GM12878 (cell line): ENCODE measurements around the gene PSAP. TPM values are rescaled to one million over a fixed set of nuclear protein-coding genes. Genes with fewer than 3 reads are reported as not detected.
"Not testable (repeated sequence)": the region's sequence is repeated elsewhere in the genome, so short reads cannot be mapped to it uniquely, and the experiment has no call there.

Experiments
- ATAC-seq: fragments of 200-7000 bp; cut with Tn5 transposase; 3 replicates; pipeline ENCODE4 v1.9.1; 2020; ENCODE audit warnings: mild to moderate bottlenecking, moderate library complexity
- BruUV-seq: library from RNA; stranded (reverse); fragments of 400-500 nt; replicated peaks from 2 replicates; lab custom pipeline; 2021; lab: Mats Ljungman, UMichigan
- CTCF ChIA-PET: fragments of 300-600 bp; sonication (Branson Sonifier 250); formaldehyde crosslinking; extraction: SDS; loops from one replicate; lab custom pipeline; 2021; ENCODE audit warnings: inconsistent platforms; lab: Yijun Ruan, JAX
- POLR2A ChIA-PET: fragments of 350-600 bp; formaldehyde crosslinking; extraction: SDS; loops from one replicate; lab custom pipeline; 2021; ENCODE audit warnings: inconsistent platforms; lab: Charles Lee
- RAD21 ChIA-PET: fragments of 300-600 bp; sonication (Branson Sonifier 250); formaldehyde crosslinking; loops from one replicate; lab custom pipeline; 2023; ENCODE audit warnings: antibody characterized with exemption; ENCODE audit not compliant: unreplicated experiment; lab: Charles Lee
- SMC1A ChIA-PET: fragments of 300-600 bp; sonication (Branson Sonifier 250); formaldehyde crosslinking; loops from one replicate; lab custom pipeline; 2023; ENCODE audit not compliant: unreplicated experiment, uncharacterized antibody; lab: Charles Lee
- DNase-seq: peaks from one replicate; pipeline ENCODE4 v3.0.0-alpha.2; 2011; ENCODE audit warnings: low read depth, low spot score
- FAIRE-seq: peaks from 3 replicates; lab custom pipeline; 2011; peaks lifted over from hg19 to GRCh38; lab: Jason Lieb, UNC
- H2AFZ ChIP-seq: 2 replicates; pipeline ENCODE4 v1.6.0; 2011; ENCODE audit warnings: low read depth, low read length, control low read depth; ENCODE audit not compliant: control insufficient read depth
- H3K27ac ChIP-seq: 2 replicates; pipeline ENCODE4 v1.5.1; 2011; ENCODE audit warnings: control low read depth; ENCODE audit not compliant: control insufficient read depth, insufficient read depth
- H3K27me3 ChIP-seq, 2 experiments: replicated peaks in 1 of 2; 2 replicates each; pipeline versions ENCODE4 v1.6.0 to v1.6.1; 2011; ENCODE audit warnings: low read length in 1 of 2; ENCODE audit not compliant: control insufficient read depth in 2 of 2, insufficient read depth in 2 of 2
- H3K36me3 ChIP-seq, 2 experiments: 2 replicates each; pipeline ENCODE4 v1.5.1; 2011; ENCODE audit warnings: low read length in 1 of 2; ENCODE audit not compliant: control insufficient read depth in 2 of 2, insufficient read depth in 2 of 2
- H3K4me1 ChIP-seq: 2 replicates; pipeline ENCODE4 v1.6.1; 2011; ENCODE audit warnings: mild to moderate bottlenecking, low read length, moderate library complexity, mixed read lengths; ENCODE audit not compliant: control insufficient read depth, insufficient read depth
- H3K4me2 ChIP-seq: 2 replicates; pipeline ENCODE4 v1.6.0; 2011; ENCODE audit warnings: control low read depth; ENCODE audit not compliant: control insufficient read depth, insufficient read depth
- H3K4me3 ChIP-seq: fragments of 200-600 bp; sonication (generic); 2 replicates; pipeline ENCODE4 v1.5.1; 2016
- H3K79me2 ChIP-seq: 2 replicates; pipeline ENCODE4 v1.6.0; 2011; ENCODE audit warnings: low read length; ENCODE audit not compliant: control insufficient read depth, insufficient read depth
- H3K9ac ChIP-seq: 2 replicates; pipeline ENCODE4 v1.8.0; 2011; ENCODE audit warnings: low read length, control low read depth, mixed read lengths; ENCODE audit not compliant: control insufficient read depth, insufficient read depth
- H3K9me3 ChIP-seq: replicated peaks from 3 replicates; pipeline ENCODE4 v1.5.1; 2011; ENCODE audit warnings: mild to moderate bottlenecking, low read length; ENCODE audit not compliant: control insufficient read depth, insufficient read depth
- H4K20me1 ChIP-seq: 2 replicates; pipeline ENCODE4 v1.6.0; 2011; ENCODE audit not compliant: control insufficient read depth, insufficient read depth
- BACH1 ChIP-seq: fragments of 450-650 bp; IDR thresholded peaks from 2 replicates; pipeline ENCODE4 v1.6.1; 2017; ENCODE audit warnings: mild to moderate bottlenecking, borderline replicate concordance
- NBN ChIP-seq: fragments of 450-650 bp; IDR thresholded peaks from 2 replicates; pipeline ENCODE4 v1.6.1; 2016
- NFXL1 ChIP-seq: fragments of 450-650 bp; IDR thresholded peaks from 2 replicates; pipeline ENCODE4 v1.6.1; 2017; ENCODE audit warnings: antibody characterized with exemption, mild to moderate bottlenecking, borderline replicate concordance
- TCF3 ChIP-seq: IDR thresholded peaks from 2 replicates; pipeline ENCODE4 v1.6.1; 2012; ENCODE audit warnings: low read depth, mild to moderate bottlenecking, low read length, borderline replicate concordance; ENCODE audit not compliant: insufficient read depth
- WGBS: methylation state at CpG from one replicate; pipeline ENCODE4 v1.1.6; 2016; ENCODE audit warnings: low lambda C conversion rate; ENCODE audit not compliant: insufficient replicate concordance, insufficient coverage; ENCODE audit errors: missing lambda C conversion rate; 5-methylcytosine and 5-hydroxymethylcytosine counted together
- in situ Hi-C: fragments of 300-500 bp; cut with MboI; formaldehyde crosslinking; loops from 9 replicates; pipeline ENCODE4 v1.14.3; 2018; ENCODE audit warnings: mixed read lengths
- intact Hi-C: fragments of 100-400 bp; cut with micrococcal nuclease; formaldehyde crosslinking; loops from one replicate; pipeline ENCODE4 v1.14.2; 2022; ENCODE audit not compliant: unreplicated experiment
- polyA plus RNA-seq, 11 experiments: library from polyadenylated mRNA; depleted of rRNA in 4 of 11; unstranded in 6 of 11; stranded (reverse) in 5 of 11; fragments of >200 nt; fragmentation: Nextera tagmentation in 4 of 11; fragmentation: Illumina TruSeq in 1 of 11; extraction: Ambion mirVana in 4 of 11; extraction: Trizol in 1 of 11; gene quantifications; 1 replicate in 1 of 11; 2 replicates in 10 of 11; pipeline versions ENCODE4 v1.2.1 to v1.2.3, GENCODE V29; 2011 to 2016; ENCODE audit warnings: inconsistent platforms in 2 of 11, missing spikeins in 2 of 11, low read depth in 1 of 11
- total RNA-seq, 4 experiments: library from RNA; depleted of rRNA in 3 of 4; stranded (reverse); fragments of >200 nt in 3 of 4; fragmentation: Illumina TruSeq in 1 of 4; extraction: Trizol in 1 of 4; gene quantifications; 2 replicates each; pipeline versions ENCODE4 v1.2.1 to v1.2.3, GENCODE V29; 2013 to 2021
- TF ChIP-seq, protein P1 (sequence below): IDR thresholded peaks from 2 replicates; pipeline ENCODE4 v1.6.1; 2012; ENCODE audit warnings: mild to moderate bottlenecking, low read depth, low read length

The PSAP gene
- total and polyA plus RNA-seq, 10 of the 15 experiments (the other 5 are each of a cell fraction or from before 2014, with no cell fraction given) = 178 to 336 (median 286) TPM

- TF ChIP-seq, protein P1, sequence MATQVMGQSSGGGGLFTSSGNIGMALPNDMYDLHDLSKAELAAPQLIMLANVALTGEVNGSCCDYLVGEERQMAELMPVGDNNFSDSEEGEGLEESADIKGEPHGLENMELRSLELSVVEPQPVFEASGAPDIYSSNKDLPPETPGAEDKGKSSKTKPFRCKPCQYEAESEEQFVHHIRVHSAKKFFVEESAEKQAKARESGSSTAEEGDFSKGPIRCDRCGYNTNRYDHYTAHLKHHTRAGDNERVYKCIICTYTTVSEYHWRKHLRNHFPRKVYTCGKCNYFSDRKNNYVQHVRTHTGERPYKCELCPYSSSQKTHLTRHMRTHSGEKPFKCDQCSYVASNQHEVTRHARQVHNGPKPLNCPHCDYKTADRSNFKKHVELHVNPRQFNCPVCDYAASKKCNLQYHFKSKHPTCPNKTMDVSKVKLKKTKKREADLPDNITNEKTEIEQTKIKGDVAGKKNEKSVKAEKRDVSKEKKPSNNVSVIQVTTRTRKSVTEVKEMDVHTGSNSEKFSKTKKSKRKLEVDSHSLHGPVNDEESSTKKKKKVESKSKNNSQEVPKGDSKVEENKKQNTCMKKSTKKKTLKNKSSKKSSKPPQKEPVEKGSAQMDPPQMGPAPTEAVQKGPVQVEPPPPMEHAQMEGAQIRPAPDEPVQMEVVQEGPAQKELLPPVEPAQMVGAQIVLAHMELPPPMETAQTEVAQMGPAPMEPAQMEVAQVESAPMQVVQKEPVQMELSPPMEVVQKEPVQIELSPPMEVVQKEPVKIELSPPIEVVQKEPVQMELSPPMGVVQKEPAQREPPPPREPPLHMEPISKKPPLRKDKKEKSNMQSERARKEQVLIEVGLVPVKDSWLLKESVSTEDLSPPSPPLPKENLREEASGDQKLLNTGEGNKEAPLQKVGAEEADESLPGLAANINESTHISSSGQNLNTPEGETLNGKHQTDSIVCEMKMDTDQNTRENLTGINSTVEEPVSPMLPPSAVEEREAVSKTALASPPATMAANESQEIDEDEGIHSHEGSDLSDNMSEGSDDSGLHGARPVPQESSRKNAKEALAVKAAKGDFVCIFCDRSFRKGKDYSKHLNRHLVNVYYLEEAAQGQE = no peak
- no peak for TF ChIP-seq NFXL1
- no peak for TF ChIP-seq NBN
- no peak for TF ChIP-seq BACH1
- no peak for TF ChIP-seq TCF3
Observed at GRCh38 chr10:71899665-71900412, 48.8 kb upstream of the PSAP start (continued).

DNA sequence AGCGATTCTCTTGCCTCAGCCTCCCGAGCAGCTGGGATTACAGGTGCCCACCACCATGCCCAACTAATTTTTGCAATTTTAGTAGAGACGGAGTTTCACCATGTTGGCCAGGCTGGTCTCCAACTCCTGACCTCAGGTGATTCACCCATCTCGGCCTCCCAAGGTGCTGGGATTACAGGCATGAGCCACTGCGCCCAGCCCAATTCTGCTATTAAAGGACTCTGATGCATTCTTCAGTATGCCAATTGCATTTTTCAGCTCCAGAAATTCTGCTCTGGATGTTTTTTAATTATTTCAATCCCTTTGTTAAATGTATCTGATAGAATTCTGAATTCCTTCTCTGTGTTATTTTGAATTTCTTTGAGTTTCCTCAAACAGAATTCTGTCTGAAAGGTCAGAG, 47.3 kb upstream of the PSAP start:
- in situ Hi-C loops = loop anchor here (10.0 kb wide), 2 partner anchors 436 to 584 kb away; partner anchors contain the start of gene SLC29A3
- not testable (repeated sequence) for H4K20me1 ChIP-seq, BruUV-seq, H3K27me3 ChIP-seq, ATAC-seq, H2AFZ ChIP-seq, H3K4me3 ChIP-seq, H3K9me3 ChIP-seq, H3K9ac ChIP-seq, H3K27ac ChIP-seq, H3K4me1 ChIP-seq, FAIRE-seq, H3K4me2 ChIP-seq, H3K36me3 ChIP-seq, DNase-seq, H3K79me2 ChIP-seq
- ChIA-PET SMC1A (interaction anchor here (0.6 to 10.8 kb wide), 6 partner anchors 18 to 930 kb away, joined by 3 to 107 read pairs (median 4); no protein-coding TSS in a partner anchor), POLR2A (interaction anchor here (0.6 to 0.7 kb wide), 5 partner anchors 57 to 475 kb away, joined by 3 to 5 read pairs (median 4); no protein-coding TSS in a partner anchor), CTCF (interaction anchor here (0.6 to 5.3 kb wide), 8 partner anchors 11 to 361 kb away, joined by 3 to 136 read pairs (median 4); no protein-coding TSS in a partner anchor), RAD21 (interaction anchor here (5.7 kb wide), 1 partner anchor 148 kb away, joined by 90 read pairs; no protein-coding TSS in a partner anchor)
- intact Hi-C loops = loop anchor here (5.0 to 10.0 kb wide), 4 partner anchors 204 to 581 kb away; partner anchors contain the start of genes ANAPC16, ASCC1 and SLC29A3
- 57% methylated on average over 5 of the region's 5 CpGs for WGBS
